ENCODE data around the gene MRPL38.

DNA sequence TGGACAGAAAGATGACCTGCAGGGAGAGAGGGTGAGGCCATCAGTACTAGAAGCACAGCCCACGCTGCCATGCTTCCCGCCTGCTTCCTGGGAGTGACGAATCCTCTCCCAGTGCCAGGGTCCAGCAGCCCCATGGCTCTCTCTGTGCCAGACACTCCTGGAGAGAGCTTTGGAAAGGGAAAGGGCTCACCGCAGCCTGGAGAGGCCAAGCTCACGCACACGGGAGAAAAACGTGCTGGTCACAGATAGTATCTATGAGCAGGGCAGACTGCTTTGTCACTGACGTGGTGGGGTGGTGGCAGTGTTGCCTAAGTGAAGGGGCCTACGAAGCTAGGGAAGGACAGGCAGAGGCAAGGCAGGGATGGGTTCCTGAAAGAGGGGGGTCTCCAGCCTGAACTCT lies 55.0 kb downstream of the MRPL38 start:
- TF ChIP-seq, protein P1, sequence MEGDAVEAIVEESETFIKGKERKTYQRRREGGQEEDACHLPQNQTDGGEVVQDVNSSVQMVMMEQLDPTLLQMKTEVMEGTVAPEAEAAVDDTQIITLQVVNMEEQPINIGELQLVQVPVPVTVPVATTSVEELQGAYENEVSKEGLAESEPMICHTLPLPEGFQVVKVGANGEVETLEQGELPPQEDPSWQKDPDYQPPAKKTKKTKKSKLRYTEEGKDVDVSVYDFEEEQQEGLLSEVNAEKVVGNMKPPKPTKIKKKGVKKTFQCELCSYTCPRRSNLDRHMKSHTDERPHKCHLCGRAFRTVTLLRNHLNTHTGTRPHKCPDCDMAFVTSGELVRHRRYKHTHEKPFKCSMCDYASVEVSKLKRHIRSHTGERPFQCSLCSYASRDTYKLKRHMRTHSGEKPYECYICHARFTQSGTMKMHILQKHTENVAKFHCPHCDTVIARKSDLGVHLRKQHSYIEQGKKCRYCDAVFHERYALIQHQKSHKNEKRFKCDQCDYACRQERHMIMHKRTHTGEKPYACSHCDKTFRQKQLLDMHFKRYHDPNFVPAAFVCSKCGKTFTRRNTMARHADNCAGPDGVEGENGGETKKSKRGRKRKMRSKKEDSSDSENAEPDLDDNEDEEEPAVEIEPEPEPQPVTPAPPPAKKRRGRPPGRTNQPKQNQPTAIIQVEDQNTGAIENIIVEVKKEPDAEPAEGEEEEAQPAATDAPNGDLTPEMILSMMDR (IDR thresholded peaks at IDR 0.05), result no peak
- TF ChIP-seq REST (IDR thresholded peaks at IDR 0.05; ENCODE audit: low read depth, low read length) (no peak), ZBTB33 (IDR thresholded peaks at IDR 0.05; ENCODE audit: borderline replicate concordance, low read depth) (no peak), EP300 (IDR thresholded peaks at IDR 0.05; ENCODE audit: borderline replicate concordance in 1 of 2, low read depth in 1 of 2, low read length in 1 of 2) (no peak)
